Epidermal melanocyte (primary cell): Measurements from ENCODE around the gene C19orf33.

Experiments
- DNase-seq: peaks from one replicate; pipeline ENCODE4 v3.0.0; 2011; ENCODE audit warnings: low spot score; ENCODE audit not compliant: insufficient read length

Gene C19orf33

GRCh38 chr19:38308006-38308766 is 4.1 kb downstream of the C19orf33 start:
- DNase-seq = no peak

DNA sequence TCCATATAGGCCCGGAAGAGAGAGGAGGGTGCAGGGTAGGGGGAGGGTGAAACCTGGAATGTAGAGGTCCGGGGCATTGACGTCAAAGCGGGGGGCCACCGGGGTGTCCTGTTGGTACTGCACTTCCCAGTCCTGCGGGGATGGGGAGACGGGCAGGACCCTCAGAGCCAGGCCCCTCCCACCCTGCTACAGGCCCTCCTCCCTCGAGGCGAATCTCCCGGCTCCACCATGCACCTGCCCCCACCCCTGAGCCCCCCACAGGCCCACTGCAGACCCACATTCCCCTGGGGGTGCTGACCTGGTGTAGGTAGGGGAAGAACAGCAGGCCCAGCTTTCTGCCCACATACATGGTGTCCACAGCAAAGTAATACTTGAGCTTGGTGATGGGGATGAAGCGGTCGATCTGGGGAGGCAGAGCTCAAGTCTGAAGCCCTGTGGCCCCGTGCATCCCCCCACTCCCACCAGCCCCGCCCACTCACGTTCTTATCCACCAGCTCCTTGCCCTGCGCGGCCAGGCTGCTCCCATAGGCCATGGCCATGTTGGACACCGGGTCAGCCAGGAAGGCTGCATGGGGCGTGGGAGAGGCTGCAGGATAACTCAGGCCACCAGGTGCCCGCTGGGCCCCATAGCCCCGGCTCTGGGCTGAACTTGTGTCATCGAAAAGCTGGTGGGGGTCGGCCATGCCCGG is 5.0 kb downstream of the C19orf33 start:
- DNase-seq = no peak

DNA sequence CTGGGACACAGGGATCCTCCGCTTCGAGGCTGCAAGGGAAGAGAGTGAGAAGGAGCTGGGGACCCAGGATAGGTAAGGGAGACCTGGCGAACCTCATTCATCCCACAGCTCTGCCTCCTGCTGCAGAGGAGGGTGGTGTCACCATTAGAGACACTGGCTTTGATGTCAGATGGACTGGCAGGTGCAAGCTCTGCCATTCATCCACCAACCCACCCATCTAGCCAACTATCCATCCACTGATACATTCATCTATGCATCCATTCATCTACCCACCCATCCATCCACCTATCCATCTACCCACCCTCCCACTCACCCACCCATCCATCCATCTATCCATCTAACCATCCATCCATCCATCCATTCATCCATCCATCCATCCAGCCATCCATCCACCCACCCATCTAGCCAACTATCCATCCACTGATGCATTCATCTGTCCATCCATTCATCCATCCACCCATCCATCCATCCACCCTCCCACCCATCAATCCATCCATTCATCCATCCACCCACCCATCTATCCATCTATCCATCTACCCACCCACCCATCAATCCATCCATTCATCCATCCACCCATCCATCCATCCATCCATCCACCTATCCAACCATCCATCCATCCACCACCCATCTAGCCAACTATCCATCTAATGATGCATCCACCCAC is 5.7 kb downstream of the C19orf33 start:
- no peak for DNase-seq

GRCh38 chr19:38310279-38310670 is 6.2 kb downstream of the C19orf33 start:
- DNase-seq = no peak

DNA sequence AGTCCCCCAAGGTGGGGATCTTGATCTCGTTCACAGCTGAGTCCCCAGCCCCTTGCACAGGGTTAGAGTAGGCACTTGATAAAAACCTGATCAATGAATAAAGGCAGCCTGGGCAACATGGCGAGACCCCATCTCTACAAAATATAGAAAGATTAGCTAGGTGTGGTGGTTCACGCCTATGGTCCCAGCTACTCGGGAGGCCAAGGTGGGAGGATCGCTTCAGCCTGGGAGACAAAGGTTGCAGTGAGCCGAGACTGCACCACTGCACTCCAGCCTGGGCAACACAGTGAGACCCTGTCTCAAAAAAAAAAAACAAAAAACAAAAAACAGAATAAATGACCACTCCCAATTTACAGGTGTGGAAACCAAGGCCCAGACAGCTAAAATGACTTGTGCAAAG is 6.9 kb downstream of the C19orf33 start:
- DNase-seq = no peak

DNA sequence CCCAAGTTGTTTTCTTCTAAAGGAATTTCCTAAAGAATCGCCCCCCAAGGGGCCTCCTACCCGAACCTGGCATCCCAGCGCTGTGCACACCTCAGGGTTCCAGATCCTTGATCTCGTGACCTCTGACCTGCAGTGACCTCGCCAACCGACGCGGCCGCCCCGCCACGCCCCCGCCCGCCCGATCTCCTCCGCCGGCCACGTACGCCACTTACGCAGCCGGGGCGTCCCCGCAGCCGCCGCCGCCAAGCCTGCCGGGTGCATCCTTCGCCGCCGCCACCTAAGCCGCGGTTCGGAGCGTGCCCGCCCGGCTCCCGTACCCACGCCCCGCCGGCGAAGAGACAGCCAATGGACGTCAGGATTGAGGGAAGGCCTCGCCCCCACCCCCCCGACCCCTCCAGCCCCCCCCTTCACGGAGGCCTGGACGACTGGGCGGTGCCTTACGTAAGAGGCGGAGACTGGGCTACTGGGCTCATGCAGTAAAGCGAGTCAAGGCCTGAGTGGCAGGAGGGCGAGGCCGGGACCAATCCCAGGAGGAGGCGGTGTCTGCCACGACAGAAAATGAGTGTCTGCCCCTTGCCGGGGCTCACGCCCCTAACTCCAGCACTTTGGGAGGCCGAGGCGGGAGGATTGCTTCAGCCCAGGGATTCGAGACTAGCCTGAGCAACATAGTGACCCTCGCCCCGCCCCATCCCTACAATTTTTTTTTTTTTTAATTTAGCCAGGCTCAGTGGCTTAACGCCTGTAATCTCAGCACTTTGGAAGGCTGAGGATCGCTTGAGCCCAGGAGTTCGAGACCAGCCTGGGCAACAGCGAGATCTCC is 11.8 kb downstream of the C19orf33 start, which contains the start of gene YIF1B:
Gene YIF1B (minus strand): TSS at position 291 of the 820 bp plus-strand sequence. CDS start 30 bp downstream, at position 261.
- DNase-seq = peak; percentile 98

DNA sequence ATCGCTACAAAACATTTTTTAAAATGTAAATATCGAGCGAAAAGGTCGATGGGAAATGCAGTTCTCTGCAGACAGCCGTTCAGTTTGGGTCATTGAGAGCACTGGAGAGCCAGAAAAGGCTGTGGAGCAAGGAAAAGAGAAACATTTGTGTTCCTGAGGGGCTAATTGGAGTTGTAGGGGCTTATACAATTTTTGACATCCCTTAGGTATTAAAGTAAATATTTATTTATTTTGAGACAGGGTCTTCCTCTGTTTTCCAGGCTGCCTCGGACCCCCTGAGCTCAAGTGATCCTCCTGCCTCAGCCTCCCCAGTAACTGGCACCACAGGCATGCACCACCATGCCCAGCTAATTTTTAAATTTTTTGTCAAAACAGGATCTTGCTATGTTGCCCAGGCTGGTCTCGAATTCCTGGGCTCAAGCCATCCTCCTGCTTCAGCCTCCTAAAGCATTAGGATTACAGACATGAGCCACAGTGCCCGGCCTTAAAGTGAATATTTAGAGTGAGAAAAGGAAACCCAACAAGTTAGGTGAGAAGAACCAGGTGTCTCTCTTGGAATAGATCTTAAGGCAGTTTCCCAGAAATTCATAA is 12.5 kb downstream of the C19orf33 start:
- no peak for DNase-seq

GRCh38 chr19:38317104-38317612 is 13.1 kb downstream of the C19orf33 start:
- no peak for DNase-seq

GRCh38 chr19:38318660-38319059 is 14.6 kb downstream of the C19orf33 start:
- no peak for DNase-seq

- DNase-seq = no peak
These were observed 15.6 kb downstream of the C19orf33 start, which contains the start of gene KCNK6 for GRCh38 chr19:38319421-38320258. Gene KCNK6 (plus strand): TSS chr19:38319845. CDS start chr19:38319951, 106 bp downstream.

GRCh38 chr19:38320969-38321339 is 16.9 kb downstream of the C19orf33 start:
- no peak for DNase-seq

- no peak for DNase-seq
These were observed 17.7 kb downstream of the C19orf33 start for GRCh38 chr19:38321646-38322196.

DNA sequence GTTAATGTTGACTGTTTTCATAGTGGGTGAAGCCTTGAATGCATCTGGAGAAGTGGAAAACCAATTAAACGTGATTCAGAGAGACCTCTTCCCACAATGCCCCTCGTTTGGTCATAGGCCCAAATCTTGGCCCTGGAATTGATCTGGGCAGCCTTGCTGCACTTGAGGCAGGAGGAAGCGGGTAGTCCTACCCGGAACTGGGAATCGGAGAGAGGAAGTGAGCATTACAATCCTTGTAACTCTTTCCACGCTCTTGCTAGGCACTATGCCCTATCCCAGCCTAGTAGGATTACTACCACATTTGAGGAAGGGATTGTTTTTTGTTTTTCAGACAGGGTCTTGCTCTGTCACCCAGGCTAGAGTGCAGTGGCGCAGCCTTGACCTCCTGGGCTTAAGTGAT is 19.2 kb downstream of the C19orf33 start:
- DNase-seq = no peak

DNA sequence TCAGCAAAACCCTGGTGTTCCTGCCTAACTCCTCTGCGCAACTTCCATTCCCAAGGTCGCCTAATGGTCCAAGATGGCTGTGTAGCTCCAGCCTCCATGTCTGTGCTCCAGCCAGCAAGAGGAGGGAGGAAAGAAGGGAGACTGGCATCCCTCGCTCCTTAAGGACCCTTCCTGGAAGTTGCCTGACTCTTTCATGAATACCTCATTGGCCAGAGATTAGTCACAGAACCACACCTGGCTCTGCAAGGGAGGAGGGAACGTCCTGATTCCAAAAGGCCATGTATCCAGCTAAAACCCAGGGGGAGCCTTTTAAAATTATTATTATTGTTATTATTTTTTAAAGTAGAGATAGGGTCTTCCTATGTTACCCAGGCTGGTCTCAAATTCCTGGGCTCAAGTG is 20.4 kb downstream of the C19orf33 start:
- no peak for DNase-seq

DNA sequence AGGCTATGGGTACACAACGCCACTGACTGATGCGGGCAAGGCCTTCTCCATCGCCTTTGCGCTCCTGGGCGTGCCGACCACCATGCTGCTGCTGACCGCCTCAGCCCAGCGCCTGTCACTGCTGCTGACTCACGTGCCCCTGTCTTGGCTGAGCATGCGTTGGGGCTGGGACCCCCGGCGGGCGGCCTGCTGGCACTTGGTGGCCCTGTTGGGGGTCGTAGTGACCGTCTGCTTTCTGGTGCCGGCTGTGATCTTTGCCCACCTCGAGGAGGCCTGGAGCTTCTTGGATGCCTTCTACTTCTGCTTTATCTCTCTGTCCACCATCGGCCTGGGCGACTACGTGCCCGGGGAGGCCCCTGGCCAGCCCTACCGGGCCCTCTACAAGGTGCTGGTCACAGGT is 22.5 kb downstream of the C19orf33 start:
- no peak for DNase-seq

GRCh38 chr19:38329651-38330050 is 25.6 kb downstream of the C19orf33 start:
- no peak for DNase-seq

DNA sequence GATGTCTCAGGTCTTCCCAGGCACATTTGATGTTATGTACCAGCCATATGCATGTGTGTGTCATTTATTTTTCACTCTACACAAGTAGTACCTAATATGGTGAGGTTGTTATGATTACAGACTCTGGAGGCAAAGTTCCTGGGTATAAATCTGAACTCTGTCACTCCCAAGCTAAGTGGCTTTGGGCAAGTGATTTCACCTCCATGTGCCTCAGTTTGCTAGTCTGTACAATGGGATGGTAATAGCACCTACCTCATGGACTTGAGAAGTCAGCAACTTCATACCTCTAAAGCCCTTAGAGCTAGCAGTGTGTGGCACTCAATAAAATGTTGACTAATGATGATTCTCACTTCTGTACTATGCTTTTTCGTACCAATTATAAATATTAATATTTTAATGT is 27.7 kb downstream of the C19orf33 start:
- no peak for DNase-seq

DNA sequence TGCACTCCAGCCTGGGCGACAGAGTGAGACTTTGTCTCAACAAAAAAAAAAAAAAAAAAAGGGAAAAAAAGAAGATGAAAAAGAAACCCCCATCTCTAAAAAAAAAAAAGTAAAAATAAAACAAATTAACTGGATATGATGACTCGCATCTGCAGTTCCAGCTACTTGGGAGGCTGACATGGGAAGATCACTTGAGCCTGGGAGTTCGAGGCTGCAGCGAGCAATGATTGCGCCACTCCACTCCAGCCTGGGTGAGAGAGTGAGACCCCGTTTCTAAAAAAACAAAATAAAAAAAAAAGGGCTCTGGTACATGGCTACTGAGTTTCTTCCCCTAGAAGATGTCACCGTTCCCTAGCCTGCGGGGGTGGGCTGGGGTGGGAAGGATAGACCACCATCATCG is 29.2 kb downstream of the C19orf33 start:
- DNase-seq = no peak

DNA sequence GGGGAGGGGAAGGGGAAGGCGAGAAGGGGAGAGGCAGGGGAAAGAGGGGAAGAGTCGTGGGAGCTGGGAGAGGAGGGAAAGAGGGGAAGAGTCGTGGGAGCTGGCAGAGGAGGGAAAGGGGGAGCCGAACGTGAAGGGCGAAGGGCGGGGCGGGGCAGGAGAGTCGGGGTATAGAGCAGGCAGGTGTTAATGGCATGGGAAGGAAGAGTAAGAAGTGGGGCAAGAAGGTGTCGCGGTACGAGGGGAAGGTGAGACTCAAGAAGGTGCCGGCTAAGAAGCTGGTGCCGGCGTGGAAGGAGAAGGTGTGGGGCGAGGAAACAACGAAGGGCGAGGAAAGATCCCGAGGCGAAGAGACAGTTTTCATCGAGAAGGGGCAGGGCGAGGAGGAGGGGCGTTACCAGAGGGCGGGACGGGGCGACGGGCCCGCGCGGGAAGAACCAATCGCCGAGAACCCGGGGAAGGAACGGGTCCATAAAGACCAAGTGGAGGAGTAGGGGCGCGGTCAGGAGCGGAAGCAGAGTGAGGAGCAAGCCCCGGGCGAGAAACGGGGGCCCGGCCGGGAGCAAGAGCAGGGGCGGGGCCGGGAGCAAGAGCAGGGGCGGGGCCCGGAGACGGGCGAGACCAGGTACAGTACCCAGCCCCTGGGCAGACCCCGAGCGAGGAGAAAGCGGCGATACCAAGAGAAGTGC is 32.0 kb downstream of the C19orf33 start:
- peak; percentile 95 for DNase-seq
